Skeletal muscle tissue (tissue), 4 donors: ENCODE measurements around the gene ZNF527. TPM values are rescaled to one million over a fixed set of nuclear protein-coding genes. Genes with fewer than 3 reads are reported as not detected.
A peak's percentile ranks its signal among the peaks of the same experiment; 100 is the strongest.

Source experiments
- H3K27ac ChIP-seq: one replicate; pipeline ENCODE4 v1.7.0; 2013; ENCODE audit warnings: mild to moderate bottlenecking, low read depth, low read length, inconsistent platforms
- H3K27me3 ChIP-seq, 3 donors: one replicate each; pipeline ENCODE4 v1.7.0; 2013; ENCODE audit warnings: low read length in 3 of 3; ENCODE audit not compliant: control insufficient read depth in 3 of 3, insufficient read depth in 3 of 3
- H3K36me3 ChIP-seq, 3 donors: one replicate each; pipeline ENCODE4 v1.7.0; 2013; ENCODE audit warnings: low read length in 3 of 3; ENCODE audit not compliant: control insufficient read depth in 3 of 3, insufficient read depth in 3 of 3
- H3K4me1 ChIP-seq, 3 donors: one replicate each; pipeline ENCODE4 v1.7.0; 2013; ENCODE audit warnings: low read length in 3 of 3, mild to moderate bottlenecking in 3 of 3; ENCODE audit not compliant: control insufficient read depth in 3 of 3, insufficient read depth in 3 of 3
- H3K4me3 ChIP-seq, 3 donors: one replicate each; pipeline ENCODE4 v1.7.0; 2013; ENCODE audit warnings: low read length in 3 of 3
- H3K9ac ChIP-seq, 3 donors: one replicate each; pipeline ENCODE4 v1.7.0; 2013; ENCODE audit warnings: low read length in 3 of 3, mild to moderate bottlenecking in 3 of 3, moderate library complexity in 2 of 3, low read depth in 1 of 3
- H3K9me3 ChIP-seq, 3 donors: one replicate each; pipeline ENCODE4 v1.7.0; 2013; ENCODE audit warnings: low read length in 3 of 3; ENCODE audit not compliant: control insufficient read depth in 3 of 3
- total RNA-seq: library from RNA; depleted of rRNA; stranded (reverse); fragments of >200 nt; gene quantifications from one replicate; pipeline ENCODE4 v1.2.3, GENCODE V29; 2014
- donor health status: Osteomylitis.

Gene ZNF527
- total RNA-seq, 1 donor from 2014 or later: 5.2 TPM

- peaks cover 23 to 64% (median 25%) of the 10 kb centered on the region in 3 donors for H3K9me3 ChIP-seq
- H3K27ac ChIP-seq: no peak overlapping the region
- no peak overlapping the region for H3K9ac ChIP-seq
- peak overlapping the region in 2 of 3 donors; percentile 5 to 53 for H3K4me3 ChIP-seq
- peaks cover 18 to 37% (median 32%) of the 10 kb centered on the region in 3 donors for H3K36me3 ChIP-seq
- no peaks in the 10 kb centered on the region for H3K4me1 ChIP-seq
- H3K27me3 ChIP-seq: no peaks in the 10 kb centered on the region
These were observed 42.6 kb downstream of the ZNF527 start for GRCh38 chr19:37413313-37414084.

Other genes starting within 250 kb of the ZNF527 start
- 3.1 TPM for gene ZNF585A, start 198.4 kb upstream of the ZNF527 start, total RNA-seq
- 17.7 TPM for gene ZNF585B, start 160.6 kb upstream of the ZNF527 start, total RNA-seq
- gene ZNF383, start 152.9 kb upstream of the ZNF527 start, total RNA-seq: 9.9 TPM
- gene ZNF569, start 96.3 kb downstream of the ZNF527 start, total RNA-seq: 7.3 TPM
- 6.8 TPM for gene ZNF570, start 98.3 kb downstream of the ZNF527 start, total RNA-seq
- 6.3 TPM for gene ZNF793, start 135.8 kb downstream of the ZNF527 start, total RNA-seq
- gene ZNF571, start 223.7 kb downstream of the ZNF527 start, total RNA-seq: 4.7 TPM
- 1.6 TPM for gene ZNF540, start 223.8 kb downstream of the ZNF527 start, total RNA-seq